ENCODE results near the gene PLEKHG1.

The PLEKHG1 gene

GRCh38 chr6:150622476-150622875 lies 22.8 kb downstream of the PLEKHG1 start:
- DNase-seq: no peak

GRCh38 chr6:150622941-150623874 lies 23.5 kb downstream of the PLEKHG1 start:
- no peak for DNase-seq

- no peak for DNase-seq
Measured at GRCh38 chr6:150624191-150624590, 24.5 kb downstream of the PLEKHG1 start.

- DNase-seq: no peak
Measured at GRCh38 chr6:150625927-150626326, 26.2 kb downstream of the PLEKHG1 start.

- no peak for DNase-seq
Measured at GRCh38 chr6:150627154-150627553, 27.5 kb downstream of the PLEKHG1 start.

- no peak for DNase-seq
Measured at GRCh38 chr6:150627585-150628025, 27.9 kb downstream of the PLEKHG1 start.

- DNase-seq: no peak
Measured at GRCh38 chr6:150628908-150629307, 29.2 kb downstream of the PLEKHG1 start.

- DNase-seq: no peak
Measured at GRCh38 chr6:150631283-150631983, 31.7 kb downstream of the PLEKHG1 start.

GRCh38 chr6:150631984-150632642 lies 32.4 kb downstream of the PLEKHG1 start:
- DNase-seq: no peak

GRCh38 chr6:150632785-150633485 lies 33.2 kb downstream of the PLEKHG1 start:
- no peak for DNase-seq

GRCh38 chr6:150633486-150633834 lies 33.8 kb downstream of the PLEKHG1 start:
- DNase-seq: no peak

GRCh38 chr6:150634176-150634963 lies 34.7 kb downstream of the PLEKHG1 start:
- no peak for DNase-seq

- DNase-seq: no peak
Measured at GRCh38 chr6:150634964-150635292, 35.2 kb downstream of the PLEKHG1 start.

- DNase-seq: no peak
Measured at GRCh38 chr6:150635906-150636514, 36.3 kb downstream of the PLEKHG1 start.

GRCh38 chr6:150636808-150637207 lies 37.1 kb downstream of the PLEKHG1 start:
- DNase-seq: no peak

- DNase-seq: no peak
Measured at GRCh38 chr6:150637266-150637665, 37.6 kb downstream of the PLEKHG1 start.

- DNase-seq: no peak
Measured at GRCh38 chr6:150638267-150638666, 38.6 kb downstream of the PLEKHG1 start.

- no peak for DNase-seq
Measured at GRCh38 chr6:150638765-150639164, 39.1 kb downstream of the PLEKHG1 start.

GRCh38 chr6:150639823-150640331 lies 40.2 kb downstream of the PLEKHG1 start:
- no peak for DNase-seq

GRCh38 chr6:150640556-150641209 lies 41.0 kb downstream of the PLEKHG1 start:
- no peak for DNase-seq

Measured in COR-L47 (cell line).